ENCODE results near the gene APBB2.

APBB2 gene

GRCh38 chr4:41169256-41169800, 45.0 kb downstream of the APBB2 start:
- no peak for DNase-seq (ENCODE audit: low read depth)
- H3K4me3 ChIP-seq (ENCODE audit: low read depth, low read length) = no peak overlapping the region
- TF ChIP-seq MYC (IDR thresholded peaks at IDR 0.05; ENCODE audit: low read depth, low read length) (no peak), POLR2A (IDR thresholded peaks at IDR 0.05; ENCODE audit: extremely low read depth, insufficient read length) (no peak)

- H3K4me3 ChIP-seq (ENCODE audit: low read depth, low read length) = no peak overlapping the region
- TF ChIP-seq CTCF (IDR thresholded peaks at IDR 0.05; ENCODE audit: low read depth, low read length) (no peak), POLR2A (IDR thresholded peaks at IDR 0.05; ENCODE audit: extremely low read depth, insufficient read length) (no peak), MAX (IDR thresholded peaks at IDR 0.05; ENCODE audit: low read depth, low read length) (no peak), MYC (IDR thresholded peaks at IDR 0.05; ENCODE audit: low read depth, low read length) (no peak)
- no peak for DNase-seq (ENCODE audit: low read depth)
These were observed 47.2 kb downstream of the APBB2 start for GRCh38 chr4:41167191-41167590.

GRCh38 chr4:41164405-41164804, 49.9 kb downstream of the APBB2 start:
- no peak for DNase-seq (ENCODE audit: low read depth)
- no peak for TF ChIP-seq CTCF (IDR thresholded peaks at IDR 0.05; ENCODE audit: low read depth, low read length)
- TF ChIP-seq MAX (IDR thresholded peaks at IDR 0.05; ENCODE audit: low read depth, low read length) = no peak
- TF ChIP-seq POLR2A (IDR thresholded peaks at IDR 0.05; ENCODE audit: extremely low read depth, insufficient read length) = no peak
- TF ChIP-seq MYC (IDR thresholded peaks at IDR 0.05; ENCODE audit: low read depth, low read length) = no peak
- H3K4me3 ChIP-seq (ENCODE audit: low read depth, low read length) = no peak overlapping the region

GRCh38 chr4:41161355-41161754, 53.0 kb downstream of the APBB2 start:
- TF ChIP-seq MYC (IDR thresholded peaks at IDR 0.05; ENCODE audit: low read depth, low read length) = no peak
- TF ChIP-seq MAX (IDR thresholded peaks at IDR 0.05; ENCODE audit: low read depth, low read length) = no peak
- no peak for TF ChIP-seq CTCF (IDR thresholded peaks at IDR 0.05; ENCODE audit: low read depth, low read length)
- no peak for TF ChIP-seq POLR2A (IDR thresholded peaks at IDR 0.05; ENCODE audit: extremely low read depth, insufficient read length)
- no peak overlapping the region for H3K4me3 ChIP-seq (ENCODE audit: low read depth, low read length)
- no peak for DNase-seq (ENCODE audit: low read depth)

GRCh38 chr4:41160856-41161255, 53.5 kb downstream of the APBB2 start:
- TF ChIP-seq CTCF (IDR thresholded peaks at IDR 0.05; ENCODE audit: low read depth, low read length) = no peak
- TF ChIP-seq POLR2A (IDR thresholded peaks at IDR 0.05; ENCODE audit: extremely low read depth, insufficient read length) = no peak
- TF ChIP-seq MAX (IDR thresholded peaks at IDR 0.05; ENCODE audit: low read depth, low read length) = no peak
- TF ChIP-seq MYC (IDR thresholded peaks at IDR 0.05; ENCODE audit: low read depth, low read length) = no peak
- DNase-seq (ENCODE audit: low read depth) = no peak
- H3K4me3 ChIP-seq (ENCODE audit: low read depth, low read length) = no peak overlapping the region

GRCh38 chr4:41160012-41160789, 54.1 kb downstream of the APBB2 start:
- no peak for TF ChIP-seq POLR2A (IDR thresholded peaks at IDR 0.05; ENCODE audit: extremely low read depth, insufficient read length)
- no peak for TF ChIP-seq CTCF (IDR thresholded peaks at IDR 0.05; ENCODE audit: low read depth, low read length)
- no peak for TF ChIP-seq MAX (IDR thresholded peaks at IDR 0.05; ENCODE audit: low read depth, low read length)
- no peak for TF ChIP-seq MYC (IDR thresholded peaks at IDR 0.05; ENCODE audit: low read depth, low read length)
- no peak overlapping the region for H3K4me3 ChIP-seq (ENCODE audit: low read depth, low read length)
- DNase-seq (ENCODE audit: low read depth) = no peak

Data from NB4 (cell line).